SHP77 (cell line): ENCODE results near the gene ERGIC1.

ENCODE experiments used
- DNase-seq, 2 experiments: peaks; one replicate each; lab custom pipeline; 2025; lab: John Stamatoyannopoulos, UW

ERGIC1 gene

DNA sequence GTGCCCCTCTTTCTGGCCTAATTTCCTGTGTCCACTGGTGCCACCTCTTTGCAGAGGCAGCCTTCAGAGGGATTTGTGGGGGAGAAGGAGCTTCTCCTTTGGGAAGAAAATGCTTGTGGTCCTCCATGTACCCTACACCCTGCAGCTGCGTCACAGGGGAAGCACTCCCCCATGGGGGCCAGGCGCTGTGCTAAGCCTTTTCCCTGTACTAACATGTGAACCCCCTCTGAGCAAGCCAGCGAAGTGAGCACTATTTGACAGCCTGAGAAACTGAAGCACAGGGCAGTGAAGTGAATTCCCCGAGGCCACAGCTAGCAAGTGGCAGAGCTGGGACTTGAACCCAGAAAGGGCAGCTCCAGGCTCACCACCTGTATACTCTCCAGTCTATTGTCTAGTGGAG, 32.3 kb downstream of the ERGIC1 start:
- DNase-seq: no peak

DNA sequence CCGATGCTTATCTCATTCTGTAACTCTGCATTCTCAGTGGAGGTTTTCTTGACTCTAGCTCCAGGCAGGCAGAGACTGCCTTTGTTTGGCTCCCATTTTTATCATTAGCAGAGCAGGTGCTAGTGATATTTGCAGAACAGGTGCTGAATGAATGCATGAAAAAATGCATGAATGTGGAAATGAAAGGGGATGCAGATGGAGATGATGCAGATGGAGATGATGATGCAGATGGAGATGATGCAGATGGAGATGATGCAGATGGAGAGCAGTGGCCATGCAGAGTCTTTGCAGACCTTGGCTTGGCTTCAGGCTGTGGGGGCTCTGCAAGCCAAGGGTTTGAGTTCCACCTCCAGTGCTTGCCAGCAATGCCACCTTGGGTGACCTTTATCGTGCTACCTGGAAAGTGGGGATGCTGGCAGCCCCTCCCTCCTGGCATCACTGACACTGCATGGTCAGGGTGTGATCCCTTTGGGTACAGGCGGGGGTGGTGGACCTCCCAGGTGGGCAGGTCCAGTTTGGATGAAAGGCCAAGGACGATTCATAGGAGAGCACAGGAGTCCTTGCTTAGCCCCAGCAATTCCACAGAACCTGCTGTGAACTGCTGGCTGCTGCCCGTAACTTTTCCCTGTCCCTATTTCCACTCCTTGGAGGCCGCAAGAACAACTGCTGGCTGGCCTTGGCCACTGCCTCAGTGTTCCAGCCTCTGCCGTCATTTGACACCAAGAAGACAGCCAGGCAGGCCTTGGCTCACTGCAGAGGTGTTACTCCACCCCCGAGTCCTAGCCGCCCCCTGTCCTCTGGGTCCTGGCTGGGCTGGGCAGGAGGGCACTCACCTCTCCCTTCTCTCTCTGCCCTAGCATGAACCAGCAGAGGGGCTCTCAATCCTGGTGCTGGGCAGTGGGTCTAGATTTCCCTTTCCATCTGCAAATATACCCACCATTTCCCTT, 33.0 kb downstream of the ERGIC1 start:
- DNase-seq: no peak

DNA sequence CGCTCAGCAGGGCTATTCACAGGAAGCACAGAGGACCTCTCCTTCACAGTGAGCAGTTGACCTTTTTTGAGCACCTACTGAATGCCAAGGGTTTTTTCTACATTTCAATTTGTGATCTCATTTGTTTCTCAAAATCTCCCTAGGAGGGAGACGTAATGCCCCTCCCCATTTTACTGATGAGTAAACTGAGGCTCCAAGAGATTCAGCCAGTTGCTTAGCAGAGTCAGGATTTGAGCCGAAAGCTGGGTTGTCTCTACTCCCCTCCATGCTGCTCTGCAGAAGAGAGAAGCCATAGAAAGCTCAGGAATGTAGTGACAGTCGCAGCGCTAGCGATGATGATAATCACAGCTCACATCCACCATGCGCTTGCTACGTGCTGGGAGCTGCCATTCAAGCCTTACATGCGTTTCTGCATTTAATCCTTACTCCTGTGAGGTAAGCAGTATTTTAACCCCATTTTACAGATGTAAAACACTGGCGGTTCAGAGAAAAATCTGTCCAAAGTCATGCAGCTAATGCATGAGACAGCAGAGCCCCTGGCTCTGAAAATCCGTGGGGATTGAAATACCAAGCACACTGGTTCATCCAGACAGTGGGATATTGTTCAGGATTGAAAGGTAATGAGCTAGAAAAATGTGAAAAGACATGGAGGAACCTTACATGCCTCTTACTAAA, 33.8 kb downstream of the ERGIC1 start:
- DNase-seq: no peak

- DNase-seq: no peak
Observed at GRCh38 chr5:172868436-172868923, 34.4 kb downstream of the ERGIC1 start.

- no peak for DNase-seq
Observed at GRCh38 chr5:172868924-172869591, 35.0 kb downstream of the ERGIC1 start.

DNA sequence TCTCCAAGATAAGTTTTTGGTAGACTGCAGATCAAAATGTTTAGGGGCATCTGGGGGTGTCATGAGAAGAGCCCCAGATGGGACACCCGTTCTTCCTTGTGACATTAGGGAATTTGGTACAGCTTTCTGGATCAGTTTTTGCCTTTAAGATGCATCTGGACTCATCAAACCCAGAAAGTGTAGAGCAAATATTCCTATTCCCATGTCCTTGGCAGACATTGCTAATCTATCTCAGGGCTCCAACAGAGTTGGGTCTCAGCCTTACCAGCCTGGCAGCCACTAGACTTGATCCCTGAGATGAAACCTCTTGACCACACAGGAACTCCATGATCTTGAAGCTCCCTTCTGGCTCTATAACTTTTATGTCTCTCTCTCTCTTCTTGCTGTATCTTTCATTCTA, 35.6 kb downstream of the ERGIC1 start:
- no peak for DNase-seq

DNA sequence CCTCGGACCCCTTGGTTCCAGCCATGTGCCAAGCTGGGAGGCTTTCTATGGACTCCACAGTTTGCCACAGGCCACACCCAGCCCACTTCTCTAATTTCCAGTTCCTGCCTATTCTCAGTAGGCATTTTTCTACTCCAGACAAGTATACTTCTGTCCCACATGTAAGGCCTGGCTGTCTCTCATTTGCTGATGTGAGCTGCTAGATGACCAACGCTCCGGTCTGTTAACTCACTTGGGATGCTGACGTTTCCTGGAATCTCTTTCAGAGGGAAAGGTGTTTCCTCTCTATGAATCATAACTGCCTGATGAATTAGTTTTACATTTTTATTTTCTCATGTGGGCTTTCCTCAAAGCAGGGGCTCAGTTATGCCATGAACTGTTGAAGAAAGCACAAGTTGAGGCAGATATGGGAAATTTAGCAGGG, 36.3 kb downstream of the ERGIC1 start:
- no peak for DNase-seq

DNA sequence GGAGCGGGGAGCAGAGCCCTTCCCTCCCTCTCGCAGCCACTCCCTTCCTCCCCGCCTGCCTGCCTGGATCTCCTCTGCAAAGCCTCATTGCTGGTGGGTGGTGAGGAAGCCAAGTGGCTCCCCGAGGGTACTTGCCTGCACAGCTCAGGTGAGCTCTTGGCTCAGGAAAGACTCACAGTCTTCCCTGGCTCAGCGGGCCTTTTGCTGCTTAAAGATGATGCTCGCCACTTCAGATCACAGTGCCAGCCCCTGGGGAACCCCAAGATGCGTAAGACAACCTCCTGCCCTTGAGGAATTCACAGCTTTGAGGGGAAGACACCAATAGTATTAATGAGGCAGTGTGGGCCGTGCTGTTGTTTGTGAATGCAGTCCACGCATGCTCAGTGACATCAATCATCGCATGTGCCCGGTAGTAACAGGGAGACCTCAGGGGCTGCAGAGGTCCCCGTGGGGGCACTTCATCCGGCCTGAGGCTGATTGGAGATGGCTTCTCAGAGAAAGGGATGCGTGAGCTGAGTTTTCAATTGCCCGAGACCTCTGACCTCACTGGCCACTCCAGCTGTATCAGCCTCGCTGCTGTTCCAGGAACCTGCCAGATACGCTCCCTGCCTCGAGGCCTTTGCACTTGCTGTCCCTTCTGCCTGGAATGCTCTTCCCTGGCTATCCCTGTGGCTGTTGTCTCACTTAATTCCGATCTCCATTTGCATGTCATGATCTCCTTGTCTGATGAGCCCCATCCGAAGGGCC, 36.8 kb downstream of the ERGIC1 start:
- no peak for DNase-seq

GRCh38 chr5:172871536-172871935, 37.5 kb downstream of the ERGIC1 start:
- DNase-seq: no peak

- DNase-seq: no peak
Observed at GRCh38 chr5:172871982-172872381, 37.9 kb downstream of the ERGIC1 start.

- DNase-seq: no peak
Observed at GRCh38 chr5:172872997-172873491, 39.0 kb downstream of the ERGIC1 start.

DNA sequence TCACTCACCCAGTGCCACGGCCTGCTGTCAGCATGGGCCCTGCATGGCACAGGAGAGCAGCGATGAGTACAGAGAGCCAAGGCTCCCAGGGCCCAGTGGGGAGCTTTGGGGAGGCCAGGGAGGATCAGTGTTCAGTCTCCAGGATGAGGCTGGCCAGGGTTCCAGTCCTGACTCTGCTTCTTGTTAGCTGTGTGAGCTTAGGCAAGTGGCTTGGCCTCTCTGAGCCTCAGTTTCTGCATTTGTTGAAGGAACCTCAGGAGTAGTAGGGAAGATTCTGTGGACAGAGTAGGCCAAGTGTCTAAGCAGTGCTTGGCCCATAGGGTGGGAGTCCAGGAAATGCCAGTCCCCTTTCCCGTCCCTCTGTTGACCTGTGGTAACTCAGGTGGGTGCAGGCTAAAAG, 39.5 kb downstream of the ERGIC1 start:
- no peak for DNase-seq

GRCh38 chr5:172874647-172875504, 40.8 kb downstream of the ERGIC1 start:
- no peak for DNase-seq

DNA sequence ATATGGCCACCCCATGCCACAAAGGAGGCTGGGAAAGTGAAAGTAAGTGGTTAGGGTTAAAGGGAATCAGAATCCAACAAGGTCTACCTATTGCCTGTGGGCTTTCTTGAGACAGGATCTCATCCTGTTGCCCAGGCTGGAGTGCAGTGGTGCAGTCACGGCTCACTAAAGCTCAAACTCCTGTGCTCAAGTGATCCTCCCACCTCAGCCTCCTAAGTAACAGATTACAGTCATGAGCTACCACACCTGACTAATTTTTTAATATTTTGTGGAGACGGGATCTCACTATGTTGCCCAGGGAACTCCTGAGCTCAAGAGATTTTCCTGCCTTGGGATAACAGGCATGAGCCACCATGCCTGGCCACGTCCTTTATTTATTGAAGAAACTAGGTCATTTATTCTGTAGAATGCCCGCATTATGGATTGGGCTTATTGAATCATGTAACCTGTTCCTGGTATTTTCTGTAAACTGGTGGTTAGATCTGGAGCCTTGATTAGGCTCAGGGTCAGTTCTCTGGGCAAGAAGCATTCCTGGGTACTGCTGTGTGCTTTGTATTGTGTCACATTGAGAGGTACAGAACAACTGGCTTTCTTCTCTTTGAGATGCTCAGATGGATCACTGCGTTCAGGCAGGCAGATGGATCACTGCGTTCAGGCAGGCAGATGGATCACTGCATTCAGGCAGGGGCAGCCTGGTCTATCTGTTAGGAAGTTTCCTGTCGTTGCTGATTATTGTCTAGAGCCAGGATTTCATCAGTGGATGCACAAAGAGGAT, 41.6 kb downstream of the ERGIC1 start:
- DNase-seq: no peak

DNA sequence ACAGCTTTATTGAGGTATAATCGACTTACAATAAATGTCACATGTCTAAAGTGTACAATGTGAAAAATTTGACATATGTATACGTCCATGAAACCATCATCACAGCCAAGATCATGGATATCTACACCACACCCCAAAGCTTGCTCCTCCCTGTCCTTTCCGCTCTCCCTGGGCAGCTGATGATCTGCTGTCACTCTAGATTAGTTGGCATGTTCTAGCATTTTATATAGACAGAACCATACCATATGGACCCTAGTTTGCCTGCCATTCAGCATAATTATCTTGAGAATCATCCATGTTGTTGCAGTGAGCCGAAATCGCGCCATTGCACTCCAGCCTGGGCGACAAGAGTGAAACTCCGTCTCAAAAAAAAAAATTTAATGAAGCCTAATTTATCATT, 42.5 kb downstream of the ERGIC1 start:
- no peak for DNase-seq

GRCh38 chr5:172877466-172878260, 43.6 kb downstream of the ERGIC1 start:
- DNase-seq: no peak

- no peak for DNase-seq
Observed at GRCh38 chr5:172878585-172878932, 44.5 kb downstream of the ERGIC1 start.

GRCh38 chr5:172878933-172879752, 45.1 kb downstream of the ERGIC1 start:
- no peak for DNase-seq
